Activated T-cell treated with anti-CD3 and anti-CD28 coated beads for 4 hours (primary cell): Measurements from ENCODE around the gene DTYMK.
"Not testable (repeated sequence)": the region's sequence is repeated elsewhere in the genome, so short reads cannot be mapped to it uniquely, and the experiment has no call there.

ENCODE experiments used
- DNase-seq: peaks from one replicate; pipeline ENCODE4 v3.0.0-alpha.2; 2020

The DTYMK gene

DNA sequence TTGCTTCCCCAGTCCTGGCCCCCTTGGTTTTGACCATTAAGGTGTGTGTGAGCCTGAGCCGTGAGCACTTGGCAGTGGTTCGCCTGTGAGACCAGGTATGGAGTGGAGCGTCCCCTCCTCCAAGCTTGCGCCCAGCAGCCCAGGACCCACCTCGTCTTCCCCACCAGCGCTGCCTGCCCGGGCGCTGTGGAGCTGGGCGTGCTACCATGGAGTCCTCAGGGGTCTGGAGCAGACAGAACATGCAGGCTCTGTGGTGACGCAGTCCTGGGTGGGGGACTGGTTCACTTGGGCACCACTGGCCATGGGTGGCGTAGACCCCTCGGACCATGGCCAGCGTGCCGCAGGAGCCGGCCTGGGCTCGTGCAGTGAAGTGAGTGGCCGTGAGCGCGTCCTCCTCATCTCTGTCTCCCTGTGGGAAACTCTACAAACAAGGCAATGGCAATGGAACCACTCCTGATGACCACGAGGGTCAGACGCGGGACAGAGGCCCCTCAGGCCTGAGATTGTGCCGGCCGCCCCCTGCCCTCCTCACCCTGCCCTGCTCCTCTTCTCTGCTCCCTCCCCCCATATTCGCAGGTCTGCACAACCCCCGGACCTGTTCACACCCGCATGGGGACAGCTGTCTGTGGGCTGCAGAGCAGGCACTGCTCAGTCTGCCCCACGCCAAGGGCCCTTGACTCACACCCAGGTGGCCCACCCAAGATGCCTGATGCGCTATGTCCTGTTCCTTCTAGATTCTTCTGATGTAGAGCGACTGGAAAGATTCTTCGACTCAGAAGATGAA lies 15.0 kb downstream of the DTYMK start:
- DNase-seq: no peak

DNA sequence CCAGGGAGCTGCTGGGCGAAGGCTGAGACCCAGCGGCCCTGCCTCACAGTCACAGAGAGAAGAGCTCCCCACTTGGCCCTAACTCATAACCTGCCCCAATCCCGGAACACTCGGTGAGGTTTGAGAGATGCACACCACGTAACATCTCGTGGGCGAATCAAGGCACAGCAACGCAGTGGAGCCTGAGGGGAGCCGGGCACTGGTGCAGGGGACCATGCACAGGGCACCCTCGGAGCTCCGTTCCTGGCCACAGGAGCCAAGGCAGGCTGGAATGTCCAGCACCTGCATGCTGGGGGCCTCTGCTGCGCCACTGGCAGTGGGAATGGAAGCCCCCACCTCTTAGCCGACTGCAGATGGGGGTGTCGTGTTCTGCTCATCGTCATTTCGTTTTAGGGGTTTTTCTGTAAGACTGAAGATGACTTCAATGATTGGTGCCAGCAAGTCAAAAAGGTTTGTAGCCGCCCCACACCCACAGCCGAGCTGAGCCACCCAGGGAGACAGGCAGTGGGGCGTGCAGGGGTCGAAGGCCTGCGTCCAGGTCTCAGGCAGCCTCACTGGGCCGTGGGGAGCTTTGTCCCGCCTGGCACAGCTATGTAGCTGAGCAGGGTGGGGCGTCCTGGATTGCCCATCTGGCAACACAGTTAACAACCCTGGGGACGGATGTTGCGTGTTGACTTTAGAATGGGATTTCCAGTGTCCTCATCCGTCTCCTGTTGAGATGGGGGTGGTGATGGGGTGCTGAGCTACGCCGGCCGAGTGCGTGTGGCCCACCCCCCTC lies 16.1 kb downstream of the DTYMK start:
- DNase-seq: no peak

DNA sequence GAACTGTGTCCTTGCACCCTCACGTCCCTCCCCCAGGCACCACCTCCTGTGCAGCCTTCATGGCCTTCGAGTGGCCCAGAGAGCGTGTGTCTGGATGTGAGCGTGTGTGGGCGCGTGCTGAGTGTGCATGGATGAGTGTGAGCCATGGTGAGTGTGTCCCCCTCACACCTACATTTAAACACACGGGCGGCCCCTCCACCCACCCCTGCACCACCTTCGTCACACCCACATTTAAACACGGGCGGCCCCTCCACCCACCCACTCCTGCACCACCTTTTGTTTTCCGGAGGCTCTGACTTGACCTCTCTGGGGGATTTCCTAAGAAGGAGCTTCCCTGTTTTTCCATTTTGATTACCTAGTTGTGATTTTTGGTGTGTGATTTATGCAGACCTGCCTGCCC lies 17.8 kb downstream of the DTYMK start:
- DNase-seq: no peak

DNA sequence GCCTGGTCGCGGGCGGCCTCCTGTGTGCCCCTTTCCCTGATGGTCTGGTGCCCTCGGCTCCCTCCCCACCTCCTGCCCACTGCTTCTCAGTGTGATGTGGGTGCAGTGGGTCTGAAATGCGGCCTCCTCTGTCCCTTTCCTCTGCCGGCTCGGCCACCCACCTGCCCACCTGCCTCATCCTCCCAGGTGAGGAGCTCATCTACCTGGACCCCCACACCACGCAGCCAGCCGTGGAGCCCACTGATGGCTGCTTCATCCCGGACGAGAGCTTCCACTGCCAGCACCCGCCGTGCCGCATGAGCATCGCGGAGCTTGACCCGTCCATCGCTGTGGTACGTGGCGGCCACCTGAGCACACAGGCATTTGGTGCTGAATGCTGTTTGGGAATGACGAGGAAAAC lies 18.3 kb downstream of the DTYMK start:
- DNase-seq: no peak

- no peak for DNase-seq
Observed at GRCh38 chr2:241666627-241667400, 19.8 kb downstream of the DTYMK start.

- DNase-seq: no peak
Observed at GRCh38 chr2:241665731-241666440, 20.7 kb downstream of the DTYMK start.

DNA sequence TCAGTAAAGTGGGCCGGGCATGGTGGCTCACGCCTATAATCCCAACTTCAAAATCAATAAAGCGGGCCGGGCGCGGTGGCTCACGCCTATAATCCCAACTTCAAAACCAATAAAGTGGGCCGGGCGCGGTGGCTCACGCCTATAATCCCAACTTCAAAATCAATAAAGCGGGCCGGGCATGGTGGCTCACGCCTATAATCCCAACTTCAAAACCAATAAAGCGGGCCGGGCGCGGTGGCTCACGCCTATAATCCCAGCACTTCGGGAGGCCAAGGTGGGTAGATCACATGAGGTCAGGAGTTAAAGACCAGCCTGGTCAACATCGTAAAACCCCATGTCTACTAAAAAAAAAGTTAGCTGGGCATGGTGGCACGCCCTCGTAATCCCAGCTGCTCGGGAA lies 23.9 kb downstream of the DTYMK start:
- DNase-seq: not testable (repeated sequence)

DNA sequence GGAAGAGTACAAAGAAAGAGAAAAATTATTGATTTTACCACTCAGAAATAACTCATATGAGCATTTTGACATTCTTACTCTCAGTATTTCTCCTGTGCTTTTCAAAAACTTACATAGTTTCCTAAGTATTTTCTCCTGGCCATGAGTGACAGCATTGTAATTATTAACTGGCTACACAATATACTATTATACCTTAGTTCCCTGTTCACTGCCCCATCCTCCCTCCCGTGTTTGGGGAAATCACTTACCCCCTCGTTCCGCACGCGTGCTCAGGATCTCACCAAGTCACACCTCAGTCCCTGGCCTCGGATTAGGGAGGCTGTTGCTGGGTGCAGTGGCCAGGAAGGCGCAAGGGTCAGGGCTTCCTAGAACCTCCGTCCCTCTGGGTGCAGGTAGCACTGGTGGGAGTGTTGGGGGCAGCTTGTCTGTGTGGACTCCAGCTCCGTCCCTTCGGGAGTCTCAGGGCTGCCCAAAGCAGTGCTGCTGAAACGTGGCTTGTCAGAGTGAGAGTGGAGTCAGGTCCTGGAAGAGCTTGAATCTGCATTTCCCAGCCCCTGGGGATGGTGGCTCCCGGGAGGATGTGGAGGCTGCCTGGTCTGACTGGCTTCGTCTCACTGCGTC lies 25.9 kb downstream of the DTYMK start:
- DNase-seq: no peak

DNA sequence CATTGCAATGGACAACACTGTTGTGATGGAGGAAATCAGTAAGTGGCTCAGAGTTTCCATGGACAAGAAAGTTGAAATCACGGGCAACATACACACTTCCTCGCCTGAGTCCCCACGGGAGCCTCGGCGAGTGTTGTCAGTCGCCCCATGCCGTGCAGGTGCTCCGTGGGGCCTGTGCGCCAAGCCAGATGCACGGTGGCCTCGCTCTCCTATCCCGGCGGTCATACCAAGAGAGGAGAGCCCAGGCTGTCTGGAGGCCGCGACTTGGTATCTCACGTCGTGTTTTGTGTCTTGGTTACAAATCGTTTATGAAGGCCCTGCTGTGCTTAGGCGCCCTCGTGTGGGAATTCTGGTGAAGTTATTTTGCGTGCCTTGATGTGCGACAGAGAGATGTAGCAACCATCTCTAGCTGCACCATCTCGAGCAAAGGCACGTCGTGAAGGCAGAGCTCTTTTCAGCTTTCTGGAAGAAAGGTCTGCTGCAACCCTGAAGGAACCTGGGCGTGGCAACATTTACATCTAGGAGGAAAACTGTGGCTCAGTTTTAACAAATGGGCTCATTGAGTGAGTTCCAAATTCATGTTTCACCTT lies 27.4 kb downstream of the DTYMK start:
- peak; percentile 17 for DNase-seq

DNA sequence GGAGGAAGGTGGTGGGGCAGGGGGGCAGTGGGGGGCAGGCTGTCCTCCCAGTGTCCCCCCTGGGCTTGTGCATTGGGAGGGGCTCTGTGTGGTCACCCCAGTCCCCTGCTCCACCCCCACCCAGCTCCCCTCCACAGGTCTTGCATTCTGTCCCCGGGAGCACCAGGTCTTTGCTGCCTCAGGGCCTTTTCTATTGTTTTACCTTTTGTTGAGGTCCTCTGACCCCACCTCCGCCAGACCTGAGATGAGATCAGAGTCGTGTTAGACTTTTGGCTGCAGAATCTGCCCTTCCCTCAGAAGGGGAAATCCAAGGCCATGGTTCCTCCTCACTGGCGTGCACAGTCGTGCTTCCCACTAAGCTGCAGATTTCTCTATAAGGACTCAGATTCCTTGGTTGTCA lies 28.3 kb downstream of the DTYMK start:
- DNase-seq: no peak

GRCh38 chr2:241657786-241658254 lies 28.8 kb downstream of the DTYMK start:
- no peak for DNase-seq

DNA sequence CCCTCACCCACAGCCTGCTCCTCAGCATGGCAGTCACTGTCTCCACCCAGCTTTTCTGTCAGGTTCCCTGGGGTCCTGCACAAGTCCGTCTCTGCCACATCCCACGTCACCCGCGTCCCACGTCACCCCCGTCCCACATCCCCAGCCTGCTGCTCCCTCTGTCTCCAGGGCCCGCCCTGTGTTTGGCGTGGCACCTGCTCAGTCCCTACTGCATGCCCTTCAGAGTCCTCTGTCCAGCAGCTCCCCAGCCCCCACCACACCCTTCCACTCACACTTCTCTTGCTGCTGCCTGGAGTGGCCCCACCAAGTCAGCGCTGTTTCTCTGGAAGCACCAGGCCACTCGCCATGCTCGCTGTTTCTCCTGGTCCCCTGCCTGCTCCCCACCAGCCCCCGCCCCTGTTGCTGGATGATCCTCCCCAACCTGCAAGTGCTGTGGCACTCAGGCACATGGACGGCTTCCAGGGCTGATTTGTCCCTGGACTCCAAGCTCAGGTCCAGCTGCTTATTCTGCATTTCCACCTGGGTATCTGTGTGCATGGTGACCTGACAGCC lies 30.3 kb downstream of the DTYMK start:
- DNase-seq: no peak

DNA sequence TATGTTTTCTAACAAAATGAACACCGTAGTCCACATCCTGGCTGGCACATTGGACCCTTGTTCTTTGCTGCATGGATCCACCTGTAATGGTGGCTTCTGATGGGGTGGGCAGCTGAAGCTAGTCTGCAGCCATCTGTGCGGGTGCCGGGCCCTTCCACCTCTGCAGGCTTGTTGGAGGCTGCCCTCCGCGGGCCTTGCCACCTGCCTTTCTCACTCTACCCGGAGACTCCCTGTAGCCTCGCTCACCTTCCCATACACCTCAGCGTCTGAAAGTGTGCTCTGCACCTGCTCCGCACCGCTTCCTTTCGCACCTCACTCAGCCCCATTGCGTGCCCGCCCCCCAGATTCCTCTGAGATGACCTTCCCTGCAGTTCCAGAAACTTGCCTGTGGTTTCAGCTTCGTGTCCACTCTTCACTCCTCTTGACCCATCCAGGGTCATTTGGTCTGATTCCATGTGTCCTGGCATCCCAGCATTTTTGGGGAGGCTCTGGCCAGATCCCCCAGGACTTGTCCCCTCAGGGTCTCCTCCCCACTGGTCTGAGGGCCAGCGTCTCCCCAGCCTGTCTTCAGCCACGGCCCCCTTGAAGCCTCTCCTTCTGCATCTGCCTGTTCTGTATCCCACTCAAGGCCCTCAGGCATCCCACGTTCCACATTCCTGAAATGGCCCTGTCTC lies 31.0 kb downstream of the DTYMK start:
- DNase-seq: no peak

DNA sequence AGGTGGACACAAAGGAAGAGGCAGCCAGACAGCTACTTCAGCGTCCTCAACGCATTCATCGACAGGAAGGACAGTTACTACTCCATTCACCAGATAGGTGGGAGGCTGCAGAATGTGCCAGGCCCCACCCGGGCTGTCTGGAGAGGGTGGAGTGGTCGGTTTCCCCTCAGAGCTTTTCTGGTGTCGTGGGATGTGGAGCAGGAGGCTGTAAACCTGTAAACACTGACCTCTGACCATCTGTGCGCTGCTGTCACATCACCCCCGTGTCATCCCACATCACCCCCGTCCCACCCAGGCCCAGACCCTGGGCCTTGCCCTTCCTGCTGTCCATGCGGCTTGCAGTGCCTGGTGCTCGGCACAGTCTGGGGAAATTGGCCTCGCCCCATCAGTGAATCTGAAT lies 32.1 kb downstream of the DTYMK start:
- no peak for DNase-seq

GRCh38 chr2:241653210-241653750 lies 33.3 kb downstream of the DTYMK start:
- no peak for DNase-seq

DNA sequence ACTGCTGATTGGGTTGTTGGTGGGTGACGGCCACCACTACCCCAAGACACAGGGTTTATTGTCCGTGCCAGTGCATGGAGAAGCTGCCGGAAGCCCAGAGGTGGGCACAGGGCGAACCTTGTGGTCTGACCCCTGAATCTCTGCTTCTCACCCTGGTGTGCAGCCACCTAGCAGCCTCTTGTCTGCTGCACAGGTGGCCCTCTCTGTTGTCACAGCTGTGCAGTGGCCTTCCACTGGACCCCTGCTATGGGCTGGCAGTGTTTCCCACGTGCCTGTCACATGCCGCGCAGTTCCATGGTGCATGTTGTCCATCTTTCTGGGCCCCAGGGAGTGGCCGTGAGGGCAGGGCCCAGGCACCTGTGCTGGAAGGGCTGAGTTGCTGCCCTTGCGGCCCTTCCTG lies 33.9 kb downstream of the DTYMK start:
- DNase-seq: no peak

DNA sequence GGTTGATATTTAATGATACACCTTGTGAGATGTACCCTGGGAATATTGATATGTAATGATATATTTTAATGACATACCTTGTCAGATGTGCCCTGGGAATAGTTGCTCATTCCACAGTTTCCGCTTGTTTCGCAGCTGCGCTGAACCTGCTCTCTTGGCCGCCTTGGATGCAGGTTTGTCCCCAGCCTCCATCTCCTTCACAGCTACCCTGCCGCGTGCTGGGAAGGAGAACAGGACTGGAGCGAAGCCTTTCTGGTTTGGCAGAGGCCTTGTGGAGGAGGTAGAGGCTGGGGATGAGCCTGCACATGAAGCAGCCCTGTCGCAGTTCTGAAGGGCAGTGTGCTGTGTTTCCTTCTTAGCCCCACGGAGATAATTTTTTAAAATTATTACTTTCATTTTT lies 34.5 kb downstream of the DTYMK start:
- no peak for DNase-seq

GRCh38 chr2:241649927-241650326 lies 36.7 kb downstream of the DTYMK start:
- DNase-seq: no peak

GRCh38 chr2:241649404-241649803 lies 37.2 kb downstream of the DTYMK start:
- DNase-seq: no peak

DNA sequence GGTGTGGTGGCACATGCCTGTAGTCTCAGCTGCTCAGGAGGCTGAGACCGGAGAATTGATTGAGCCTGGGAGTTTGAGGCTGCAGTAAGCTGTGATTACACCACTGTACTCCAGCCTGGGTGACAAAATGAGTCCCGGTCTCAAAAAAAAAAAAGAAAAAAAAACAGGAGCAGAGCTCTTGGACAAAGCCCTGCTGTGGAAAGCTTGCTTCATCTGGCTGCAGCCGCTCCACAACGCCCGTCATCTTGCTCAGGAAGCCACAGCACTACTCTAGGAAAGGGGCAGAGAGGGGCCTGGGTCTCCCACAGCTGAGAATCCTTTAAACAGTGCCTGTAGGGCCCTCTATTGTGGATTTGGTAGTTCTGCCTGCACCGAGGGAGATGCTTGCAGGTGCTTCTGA lies 38.2 kb downstream of the DTYMK start:
- no peak for DNase-seq
